A673 (cell line): ENCODE data around the gene DCANP1. TPM values are rescaled to one million over a fixed set of nuclear protein-coding genes. Genes with fewer than 3 reads are reported as not detected.

Experiments
- BruUV-seq: library from RNA; stranded (reverse); fragments of 400-500 nt; replicated peaks from 2 replicates; lab custom pipeline; 2021; lab: Mats Ljungman, UMichigan
- CTCF ChIA-PET: fragments of 300-600 bp; sonication (Branson Sonifier 250); formaldehyde crosslinking; loops from one replicate; lab custom pipeline; 2022; ENCODE audit warnings: antibody characterized with exemption; lab: Charles Lee
- POLR2A ChIA-PET: fragments of 300-600 bp; sonication (Branson Sonifier 250); formaldehyde crosslinking; loops from one replicate; lab custom pipeline; 2022; ENCODE audit warnings: antibody characterized with exemption; ENCODE audit not compliant: low non-redundant PET; lab: Charles Lee
- DNase-seq: peaks from one replicate; pipeline ENCODE4 v3.0.0-alpha.2; 2015; ENCODE audit warnings: low spot score
- H3K27ac ChIP-seq: fragments of 200-600 bp; sonication (generic); 2 replicates; pipeline ENCODE4 v1.5.1; 2016; ENCODE audit warnings: mixed run types, low read depth, mild to moderate bottlenecking, mixed read lengths, antibody characterized with exemption, low read length; ENCODE audit not compliant: poor library complexity, severe bottlenecking
- H3K27me3 ChIP-seq: fragments of 200-600 bp; sonication (generic); replicated peaks from 2 replicates; pipeline ENCODE4 v1.6.1; 2017; ENCODE audit warnings: mixed run types, low read depth, mild to moderate bottlenecking, mixed read lengths, antibody characterized with exemption, low read length; ENCODE audit not compliant: insufficient read depth, poor library complexity
- H3K36me3 ChIP-seq: fragments of 200-600 bp; sonication (generic); 2 replicates; pipeline ENCODE4 v1.6.1; 2016; ENCODE audit warnings: mixed run types, mild to moderate bottlenecking, mixed read lengths, antibody characterized with exemption, low read length; ENCODE audit not compliant: insufficient read depth, poor library complexity, severe bottlenecking
- H3K4me1 ChIP-seq: fragments of 200-600 bp; sonication (generic); 2 replicates; pipeline ENCODE4 v1.6.1; 2017; ENCODE audit warnings: mixed run types, mild to moderate bottlenecking, mixed read lengths, antibody characterized with exemption, low read length; ENCODE audit not compliant: insufficient read depth, poor library complexity, severe bottlenecking
- H3K4me3 ChIP-seq: fragments of 200-600 bp; sonication (generic); 2 replicates; pipeline ENCODE4 v1.5.1; 2016; ENCODE audit warnings: low read depth, mixed run types, mild to moderate bottlenecking, mixed read lengths, low read length; ENCODE audit not compliant: poor library complexity, severe bottlenecking
- H3K9me3 ChIP-seq: fragments of 200-600 bp; sonication (generic); 2 replicates; pipeline ENCODE4 v1.6.1; 2016; ENCODE audit warnings: mixed run types, low read depth, mild to moderate bottlenecking, mixed read lengths, antibody characterized with exemption, low read length; ENCODE audit not compliant: poor library complexity, severe bottlenecking
- CTCF ChIP-seq: fragments of 300-800, 200-600 bp; sonication (generic); conservative IDR thresholded peaks from 2 replicates; pipeline ENCODE4 v1.5.1; 2017; ENCODE audit warnings: low read depth, mild to moderate bottlenecking, antibody characterized with exemption, low read length, moderate library complexity, mixed read lengths
- EZH2 ChIP-seq: fragments of 200-600 bp; sonication (generic); IDR thresholded peaks from 2 replicates; pipeline ENCODE4 v1.6.1; 2017; ENCODE audit warnings: borderline replicate concordance, low read depth, mild to moderate bottlenecking, mixed read lengths, antibody characterized with exemption, low read length; ENCODE audit not compliant: poor library complexity, severe bottlenecking
- intact Hi-C: fragments of 100-400 bp; cut with micrococcal nuclease; formaldehyde crosslinking; loops from one replicate; pipeline ENCODE4 v1.10.0; 2022; ENCODE audit not compliant: unreplicated experiment
- total RNA-seq: library from RNA; stranded (reverse); gene quantifications from 2 replicates; pipeline ENCODE4 v1.2.3, GENCODE V29; 2021

The DCANP1 gene
- total RNA-seq, 1 experiment from 2014 or later, result not detected

- no peak overlapping the region for H3K27ac ChIP-seq
- H3K4me1 ChIP-seq, result no peaks in the 10 kb centered on the region
- ChIA-PET CTCF (no interaction called here), POLR2A (no interaction called here)
- no peaks in the 10 kb centered on the region for H3K36me3 ChIP-seq
- no peak overlapping the region for H3K4me3 ChIP-seq
- no peak for TF ChIP-seq CTCF
- TF ChIP-seq EZH2, result no peak
- peaks cover 85% of the 10 kb centered on the region for H3K27me3 ChIP-seq
- H3K9me3 ChIP-seq, result peaks cover 6% of the 10 kb centered on the region
- intact Hi-C loops, result no loop called here
- no peak for DNase-seq
- BruUV-seq, result no TSS peak
These were observed 30.1 kb downstream of the DCANP1 start for GRCh38 chr5:135417083-135417482.

- peaks cover 4% of the 10 kb centered on the region for H3K9me3 ChIP-seq
- intact Hi-C loops, result no loop called here
- peaks cover 28% of the 10 kb centered on the region for H3K27me3 ChIP-seq
- H3K27ac ChIP-seq, result no peak overlapping the region
- DNase-seq, result no peak
- BruUV-seq, result no TSS peak
- H3K4me1 ChIP-seq, result peaks cover 1% of the 10 kb centered on the region
- CTCF ChIA-PET, result interaction anchor here (0.7 kb wide), 1 partner anchor 21 kb away, joined by 4 read pairs; no protein-coding TSS in a partner anchor
- no peak overlapping the region for H3K4me3 ChIP-seq
- H3K36me3 ChIP-seq, result no peaks in the 10 kb centered on the region
- POLR2A ChIA-PET, result interaction anchor here (0.7 kb wide), 1 partner anchor 260 kb away, joined by 4 read pairs; no protein-coding TSS in a partner anchor
- TF ChIP-seq CTCF (no peak), EZH2 (no peak)
These were observed 42.1 kb downstream of the DCANP1 start for GRCh38 chr5:135405082-135405481.

GRCh38 chr5:135402031-135402430 lies 45.1 kb downstream of the DCANP1 start:
- no TSS peak for BruUV-seq
- no peak for DNase-seq
- peaks cover 4% of the 10 kb centered on the region for H3K9me3 ChIP-seq
- H3K27me3 ChIP-seq, result peaks cover 14% of the 10 kb centered on the region
- POLR2A ChIA-PET, result no interaction called here
- TF ChIP-seq EZH2 (no peak), CTCF (no peak)
- H3K4me1 ChIP-seq, result peaks cover 13% of the 10 kb centered on the region
- no peaks in the 10 kb centered on the region for H3K36me3 ChIP-seq
- intact Hi-C loops, result no loop called here
- CTCF ChIA-PET, result no interaction called here
- no peak overlapping the region for H3K4me3 ChIP-seq
- no peak overlapping the region for H3K27ac ChIP-seq
